GM23338 (cell line): ENCODE measurements around the gene ELOB. TPM values are rescaled to one million over a fixed set of nuclear protein-coding genes. Genes with fewer than 3 reads are reported as not detected.
A peak's percentile ranks its signal among the peaks of the same experiment; 100 is the strongest.

Experiments
- ATAC-seq: fragments of 200-7000 bp; cut with Tn5 transposase; 3 replicates; pipeline ENCODE4 v1.9.1; 2020
- DNase-seq: peaks from one replicate; pipeline ENCODE4 v3.0.0-alpha.2; 2015; ENCODE audit warnings: low spot score
- H2AFZ ChIP-seq: fragments of 200-600 bp; sonication (generic); 2 replicates; pipeline ENCODE4 v1.8.0; 2016; ENCODE audit warnings: antibody characterized with exemption, mild to moderate bottlenecking, moderate library complexity
- H3F3A ChIP-seq: fragments of 200-600 bp; sonication (generic); replicated peaks from 2 replicates; pipeline ENCODE4 v1.8.0; 2017; ENCODE audit warnings: antibody characterized with exemption, mixed run types, low read depth
- H3K27ac ChIP-seq: fragments of 200-600 bp; sonication (generic); 2 replicates; pipeline ENCODE4 v1.6.1; 2016; ENCODE audit warnings: low read depth
- H3K27me3 ChIP-seq: fragments of 200-600 bp; sonication (generic); 2 replicates; pipeline ENCODE4 v1.8.0; 2016; ENCODE audit warnings: mild to moderate bottlenecking, mixed run types, moderate library complexity; ENCODE audit not compliant: insufficient read depth
- H3K36me3 ChIP-seq: fragments of 200-600 bp; sonication (generic); 2 replicates; pipeline ENCODE4 v1.8.0; 2016; ENCODE audit warnings: mild to moderate bottlenecking; ENCODE audit not compliant: insufficient read depth
- H3K4me1 ChIP-seq: fragments of 200-600 bp; sonication (generic); 2 replicates; pipeline ENCODE4 v1.8.0; 2016; ENCODE audit warnings: mild to moderate bottlenecking, moderate library complexity; ENCODE audit not compliant: insufficient read depth
- H3K4me2 ChIP-seq: fragments of 200-600 bp; sonication (generic); 2 replicates; pipeline ENCODE4 v1.7.1; 2017; ENCODE audit warnings: mixed run types
- H3K4me3 ChIP-seq: fragments of 200-600 bp; sonication (generic); 2 replicates; pipeline ENCODE4 v1.6.1; 2016; ENCODE audit warnings: mixed run types
- H3K79me2 ChIP-seq: fragments of 200-600 bp; sonication (generic); replicated peaks from 2 replicates; pipeline ENCODE4 v1.8.0; 2017; ENCODE audit warnings: mild to moderate bottlenecking; ENCODE audit not compliant: insufficient read depth
- H3K9me2 ChIP-seq: fragments of 200-600 bp; sonication (generic); 2 replicates; pipeline ENCODE4 v1.8.0; 2017; ENCODE audit not compliant: insufficient read depth
- H4K20me1 ChIP-seq: fragments of 200-600 bp; sonication (generic); replicated peaks from 2 replicates; pipeline ENCODE4 v1.8.0; 2017; ENCODE audit warnings: mild to moderate bottlenecking; ENCODE audit not compliant: insufficient read depth
- H3K27ac Mint-ChIP-seq: 2 replicates; pipeline ENCODE4 v1.8.0; 2020; ENCODE audit warnings: inconsistent platforms, mild to moderate bottlenecking, moderate library complexity, mixed read lengths
- H3K27me3 Mint-ChIP-seq: 3 replicates; pipeline ENCODE4 v1.8.0; 2022; ENCODE audit warnings: low read depth, mild to moderate bottlenecking, moderate library complexity, mixed read lengths, inconsistent platforms; ENCODE audit not compliant: insufficient read depth, poor library complexity
- H3K36me3 Mint-ChIP-seq: 3 replicates; pipeline ENCODE4 v1.8.0; 2021; ENCODE audit warnings: low read depth, mild to moderate bottlenecking, inconsistent platforms, moderate library complexity, mixed read lengths
- H3K4me1 Mint-ChIP-seq: 3 replicates; pipeline ENCODE4 v1.8.0; 2020; ENCODE audit warnings: mild to moderate bottlenecking, inconsistent platforms, mixed read lengths
- H3K4me3 Mint-ChIP-seq: 3 replicates; pipeline ENCODE4 v1.8.0; 2021; ENCODE audit warnings: moderate library complexity, mild to moderate bottlenecking, inconsistent platforms, mixed read lengths
- H3K9me3 Mint-ChIP-seq: 3 replicates; pipeline ENCODE4 v1.8.0; 2020; ENCODE audit warnings: moderate library complexity, mild to moderate bottlenecking, inconsistent platforms, mixed read lengths
- EZH2 ChIP-seq: fragments of 200-600 bp; sonication (generic); IDR thresholded peaks from one replicate; pipeline ENCODE4 v1.8.0; 2017; ENCODE audit warnings: antibody characterized with exemption, mild to moderate bottlenecking, low read depth; ENCODE audit not compliant: unreplicated experiment
- EZH2phosphoT487 ChIP-seq: fragments of 200-600 bp; sonication (generic); IDR thresholded peaks from one replicate; pipeline ENCODE4 v1.8.1; 2018; ENCODE audit warnings: antibody characterized with exemption; ENCODE audit not compliant: unreplicated experiment
- JUNB ChIP-seq: IDR thresholded peaks from one replicate; pipeline ENCODE4 v1.6.1; 2016; ENCODE audit warnings: antibody characterized with exemption; ENCODE audit not compliant: unreplicated experiment
- NANOG ChIP-seq: IDR thresholded peaks from 2 replicates; pipeline ENCODE4 v1.6.1; 2016; ENCODE audit warnings: antibody characterized with exemption, borderline replicate concordance
- POLR2AphosphoS5 ChIP-seq: IDR thresholded peaks from 2 replicates; pipeline ENCODE4 v1.6.1; 2016; ENCODE audit warnings: antibody characterized with exemption, low read depth
- ZNF114 ChIP-seq: fragments of 250-450 bp; sonication (Bioruptor Pico); IDR thresholded peaks from 2 replicates; pipeline ENCODE4 v1.5.0; 2020; ENCODE audit warnings: mild to moderate bottlenecking, moderate library complexity
- ZNF331 ChIP-seq: fragments of 250-450 bp; sonication (Bioruptor Pico); IDR thresholded peaks from 2 replicates; pipeline ENCODE4 v1.5.0; 2020; ENCODE audit warnings: low read depth, mild to moderate bottlenecking, moderate library complexity
- polyA plus RNA-seq: library from polyadenylated mRNA; unstranded; fragments of >200 nt; fragmentation: Nextera tagmentation; extraction: Ambion mirVana; gene quantifications from 2 replicates; pipeline ENCODE4 v1.2.1, GENCODE V29; 2016
- total RNA-seq: library from RNA; depleted of rRNA; stranded (reverse); fragments of >200 nt; shearing (Covaris generic); gene quantifications from 2 replicates; pipeline ENCODE4 v1.2.3, GENCODE V29; 2014
- TF ChIP-seq, protein P1 (sequence below): IDR thresholded peaks from 2 replicates; pipeline ENCODE4 v1.6.1; 2016; ENCODE audit warnings: antibody characterized with exemption
- TF ChIP-seq, protein P2 (sequence below): IDR thresholded peaks from one replicate; pipeline ENCODE4 v1.6.1; 2018; ENCODE audit warnings: antibody characterized with exemption; ENCODE audit not compliant: unreplicated experiment
- TF ChIP-seq, protein P3 (sequence below), 2 experiments: fragments of 200-600 bp in 1 of 2; sonication (generic) in 1 of 2; conservative IDR thresholded peaks; 2 replicates each; pipeline versions ENCODE4 v1.5.1 to v1.6.1; 2016 to 2017; ENCODE audit warnings: antibody characterized with exemption in 2 of 2, low read depth in 2 of 2, mild to moderate bottlenecking in 2 of 2, moderate library complexity in 1 of 2
- TF ChIP-seq, protein P4 (sequence below): fragments of 250-450 bp; sonication (Bioruptor Pico); IDR thresholded peaks from 2 replicates; pipeline ENCODE4 v1.5.0; 2020; ENCODE audit warnings: mild to moderate bottlenecking, moderate library complexity

Gene ELOB
- total and polyA plus RNA-seq, 2 experiments from 2014 or later = 278 to 756 TPM

DNA sequence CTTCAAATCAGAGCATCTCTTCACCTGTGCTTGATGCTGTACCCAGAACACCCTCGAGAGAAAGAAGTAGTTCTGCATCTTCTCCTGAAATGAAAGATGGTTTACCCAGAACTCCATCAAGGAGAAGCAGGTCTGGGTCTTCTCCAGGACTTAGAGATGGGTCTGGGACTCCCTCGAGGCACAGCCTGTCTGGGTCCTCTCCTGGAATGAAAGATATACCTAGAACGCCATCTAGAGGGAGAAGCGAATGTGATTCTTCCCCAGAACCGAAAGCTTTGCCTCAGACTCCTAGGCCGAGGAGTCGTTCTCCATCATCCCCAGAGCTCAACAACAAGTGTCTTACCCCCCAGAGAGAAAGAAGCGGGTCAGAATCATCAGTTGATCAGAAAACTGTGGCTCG is 12.4 kb downstream of the ELOB start:
- peaks cover 23% of the 10 kb centered on the region for H4K20me1 ChIP-seq
- H3K4me1 ChIP-seq = no peaks in the 10 kb centered on the region
- H3K36me3 Mint-ChIP-seq = peaks cover 100% of the 10 kb centered on the region
- no peak overlapping the region for H3K4me2 ChIP-seq
- no peak overlapping the region for H3K4me3 ChIP-seq
- H3K4me3 Mint-ChIP-seq = no peak overlapping the region
- H3K36me3 ChIP-seq = peaks cover 93% of the 10 kb centered on the region
- peaks cover 86% of the 10 kb centered on the region for H3K79me2 ChIP-seq
- peaks cover 75% of the 10 kb centered on the region for H3F3A ChIP-seq
- peaks cover 56% of the 10 kb centered on the region for H3K9me3 Mint-ChIP-seq
- peaks cover 18% of the 10 kb centered on the region for H3K4me1 Mint-ChIP-seq
- H2AFZ ChIP-seq = no peak overlapping the region
- no peak for ATAC-seq
- peaks cover 57% of the 10 kb centered on the region for H3K27me3 Mint-ChIP-seq
- no peak overlapping the region for H3K27ac Mint-ChIP-seq
- peaks cover 9% of the 10 kb centered on the region for H3K27me3 ChIP-seq
- DNase-seq = no peak
- H3K9me2 ChIP-seq = peaks cover 39% of the 10 kb centered on the region
- TF ChIP-seq, protein P1, sequence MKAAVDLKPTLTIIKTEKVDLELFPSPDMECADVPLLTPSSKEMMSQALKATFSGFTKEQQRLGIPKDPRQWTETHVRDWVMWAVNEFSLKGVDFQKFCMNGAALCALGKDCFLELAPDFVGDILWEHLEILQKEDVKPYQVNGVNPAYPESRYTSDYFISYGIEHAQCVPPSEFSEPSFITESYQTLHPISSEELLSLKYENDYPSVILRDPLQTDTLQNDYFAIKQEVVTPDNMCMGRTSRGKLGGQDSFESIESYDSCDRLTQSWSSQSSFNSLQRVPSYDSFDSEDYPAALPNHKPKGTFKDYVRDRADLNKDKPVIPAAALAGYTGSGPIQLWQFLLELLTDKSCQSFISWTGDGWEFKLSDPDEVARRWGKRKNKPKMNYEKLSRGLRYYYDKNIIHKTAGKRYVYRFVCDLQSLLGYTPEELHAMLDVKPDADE = no peak
- TF ChIP-seq NANOG = no peak
- no peak for TF ChIP-seq POLR2AphosphoS5
- no peak for TF ChIP-seq ZNF114
- TF ChIP-seq, protein P2, sequence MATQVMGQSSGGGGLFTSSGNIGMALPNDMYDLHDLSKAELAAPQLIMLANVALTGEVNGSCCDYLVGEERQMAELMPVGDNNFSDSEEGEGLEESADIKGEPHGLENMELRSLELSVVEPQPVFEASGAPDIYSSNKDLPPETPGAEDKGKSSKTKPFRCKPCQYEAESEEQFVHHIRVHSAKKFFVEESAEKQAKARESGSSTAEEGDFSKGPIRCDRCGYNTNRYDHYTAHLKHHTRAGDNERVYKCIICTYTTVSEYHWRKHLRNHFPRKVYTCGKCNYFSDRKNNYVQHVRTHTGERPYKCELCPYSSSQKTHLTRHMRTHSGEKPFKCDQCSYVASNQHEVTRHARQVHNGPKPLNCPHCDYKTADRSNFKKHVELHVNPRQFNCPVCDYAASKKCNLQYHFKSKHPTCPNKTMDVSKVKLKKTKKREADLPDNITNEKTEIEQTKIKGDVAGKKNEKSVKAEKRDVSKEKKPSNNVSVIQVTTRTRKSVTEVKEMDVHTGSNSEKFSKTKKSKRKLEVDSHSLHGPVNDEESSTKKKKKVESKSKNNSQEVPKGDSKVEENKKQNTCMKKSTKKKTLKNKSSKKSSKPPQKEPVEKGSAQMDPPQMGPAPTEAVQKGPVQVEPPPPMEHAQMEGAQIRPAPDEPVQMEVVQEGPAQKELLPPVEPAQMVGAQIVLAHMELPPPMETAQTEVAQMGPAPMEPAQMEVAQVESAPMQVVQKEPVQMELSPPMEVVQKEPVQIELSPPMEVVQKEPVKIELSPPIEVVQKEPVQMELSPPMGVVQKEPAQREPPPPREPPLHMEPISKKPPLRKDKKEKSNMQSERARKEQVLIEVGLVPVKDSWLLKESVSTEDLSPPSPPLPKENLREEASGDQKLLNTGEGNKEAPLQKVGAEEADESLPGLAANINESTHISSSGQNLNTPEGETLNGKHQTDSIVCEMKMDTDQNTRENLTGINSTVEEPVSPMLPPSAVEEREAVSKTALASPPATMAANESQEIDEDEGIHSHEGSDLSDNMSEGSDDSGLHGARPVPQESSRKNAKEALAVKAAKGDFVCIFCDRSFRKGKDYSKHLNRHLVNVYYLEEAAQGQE = no peak
- TF ChIP-seq, protein P3, sequence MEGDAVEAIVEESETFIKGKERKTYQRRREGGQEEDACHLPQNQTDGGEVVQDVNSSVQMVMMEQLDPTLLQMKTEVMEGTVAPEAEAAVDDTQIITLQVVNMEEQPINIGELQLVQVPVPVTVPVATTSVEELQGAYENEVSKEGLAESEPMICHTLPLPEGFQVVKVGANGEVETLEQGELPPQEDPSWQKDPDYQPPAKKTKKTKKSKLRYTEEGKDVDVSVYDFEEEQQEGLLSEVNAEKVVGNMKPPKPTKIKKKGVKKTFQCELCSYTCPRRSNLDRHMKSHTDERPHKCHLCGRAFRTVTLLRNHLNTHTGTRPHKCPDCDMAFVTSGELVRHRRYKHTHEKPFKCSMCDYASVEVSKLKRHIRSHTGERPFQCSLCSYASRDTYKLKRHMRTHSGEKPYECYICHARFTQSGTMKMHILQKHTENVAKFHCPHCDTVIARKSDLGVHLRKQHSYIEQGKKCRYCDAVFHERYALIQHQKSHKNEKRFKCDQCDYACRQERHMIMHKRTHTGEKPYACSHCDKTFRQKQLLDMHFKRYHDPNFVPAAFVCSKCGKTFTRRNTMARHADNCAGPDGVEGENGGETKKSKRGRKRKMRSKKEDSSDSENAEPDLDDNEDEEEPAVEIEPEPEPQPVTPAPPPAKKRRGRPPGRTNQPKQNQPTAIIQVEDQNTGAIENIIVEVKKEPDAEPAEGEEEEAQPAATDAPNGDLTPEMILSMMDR (conservative IDR thresholded peaks at IDR 0.05; ENCODE audit: low read depth in 2 of 2) = 0 out of 4 replicates have a peak, but pooled peaks of 1 of the 2 experiments have one; percentile 10
- TF ChIP-seq EZH2 = no peak
- TF ChIP-seq JUNB = no peak
- TF ChIP-seq ZNF331 (CRISPR knock-in tag) = no peak
- TF ChIP-seq, protein P4, sequence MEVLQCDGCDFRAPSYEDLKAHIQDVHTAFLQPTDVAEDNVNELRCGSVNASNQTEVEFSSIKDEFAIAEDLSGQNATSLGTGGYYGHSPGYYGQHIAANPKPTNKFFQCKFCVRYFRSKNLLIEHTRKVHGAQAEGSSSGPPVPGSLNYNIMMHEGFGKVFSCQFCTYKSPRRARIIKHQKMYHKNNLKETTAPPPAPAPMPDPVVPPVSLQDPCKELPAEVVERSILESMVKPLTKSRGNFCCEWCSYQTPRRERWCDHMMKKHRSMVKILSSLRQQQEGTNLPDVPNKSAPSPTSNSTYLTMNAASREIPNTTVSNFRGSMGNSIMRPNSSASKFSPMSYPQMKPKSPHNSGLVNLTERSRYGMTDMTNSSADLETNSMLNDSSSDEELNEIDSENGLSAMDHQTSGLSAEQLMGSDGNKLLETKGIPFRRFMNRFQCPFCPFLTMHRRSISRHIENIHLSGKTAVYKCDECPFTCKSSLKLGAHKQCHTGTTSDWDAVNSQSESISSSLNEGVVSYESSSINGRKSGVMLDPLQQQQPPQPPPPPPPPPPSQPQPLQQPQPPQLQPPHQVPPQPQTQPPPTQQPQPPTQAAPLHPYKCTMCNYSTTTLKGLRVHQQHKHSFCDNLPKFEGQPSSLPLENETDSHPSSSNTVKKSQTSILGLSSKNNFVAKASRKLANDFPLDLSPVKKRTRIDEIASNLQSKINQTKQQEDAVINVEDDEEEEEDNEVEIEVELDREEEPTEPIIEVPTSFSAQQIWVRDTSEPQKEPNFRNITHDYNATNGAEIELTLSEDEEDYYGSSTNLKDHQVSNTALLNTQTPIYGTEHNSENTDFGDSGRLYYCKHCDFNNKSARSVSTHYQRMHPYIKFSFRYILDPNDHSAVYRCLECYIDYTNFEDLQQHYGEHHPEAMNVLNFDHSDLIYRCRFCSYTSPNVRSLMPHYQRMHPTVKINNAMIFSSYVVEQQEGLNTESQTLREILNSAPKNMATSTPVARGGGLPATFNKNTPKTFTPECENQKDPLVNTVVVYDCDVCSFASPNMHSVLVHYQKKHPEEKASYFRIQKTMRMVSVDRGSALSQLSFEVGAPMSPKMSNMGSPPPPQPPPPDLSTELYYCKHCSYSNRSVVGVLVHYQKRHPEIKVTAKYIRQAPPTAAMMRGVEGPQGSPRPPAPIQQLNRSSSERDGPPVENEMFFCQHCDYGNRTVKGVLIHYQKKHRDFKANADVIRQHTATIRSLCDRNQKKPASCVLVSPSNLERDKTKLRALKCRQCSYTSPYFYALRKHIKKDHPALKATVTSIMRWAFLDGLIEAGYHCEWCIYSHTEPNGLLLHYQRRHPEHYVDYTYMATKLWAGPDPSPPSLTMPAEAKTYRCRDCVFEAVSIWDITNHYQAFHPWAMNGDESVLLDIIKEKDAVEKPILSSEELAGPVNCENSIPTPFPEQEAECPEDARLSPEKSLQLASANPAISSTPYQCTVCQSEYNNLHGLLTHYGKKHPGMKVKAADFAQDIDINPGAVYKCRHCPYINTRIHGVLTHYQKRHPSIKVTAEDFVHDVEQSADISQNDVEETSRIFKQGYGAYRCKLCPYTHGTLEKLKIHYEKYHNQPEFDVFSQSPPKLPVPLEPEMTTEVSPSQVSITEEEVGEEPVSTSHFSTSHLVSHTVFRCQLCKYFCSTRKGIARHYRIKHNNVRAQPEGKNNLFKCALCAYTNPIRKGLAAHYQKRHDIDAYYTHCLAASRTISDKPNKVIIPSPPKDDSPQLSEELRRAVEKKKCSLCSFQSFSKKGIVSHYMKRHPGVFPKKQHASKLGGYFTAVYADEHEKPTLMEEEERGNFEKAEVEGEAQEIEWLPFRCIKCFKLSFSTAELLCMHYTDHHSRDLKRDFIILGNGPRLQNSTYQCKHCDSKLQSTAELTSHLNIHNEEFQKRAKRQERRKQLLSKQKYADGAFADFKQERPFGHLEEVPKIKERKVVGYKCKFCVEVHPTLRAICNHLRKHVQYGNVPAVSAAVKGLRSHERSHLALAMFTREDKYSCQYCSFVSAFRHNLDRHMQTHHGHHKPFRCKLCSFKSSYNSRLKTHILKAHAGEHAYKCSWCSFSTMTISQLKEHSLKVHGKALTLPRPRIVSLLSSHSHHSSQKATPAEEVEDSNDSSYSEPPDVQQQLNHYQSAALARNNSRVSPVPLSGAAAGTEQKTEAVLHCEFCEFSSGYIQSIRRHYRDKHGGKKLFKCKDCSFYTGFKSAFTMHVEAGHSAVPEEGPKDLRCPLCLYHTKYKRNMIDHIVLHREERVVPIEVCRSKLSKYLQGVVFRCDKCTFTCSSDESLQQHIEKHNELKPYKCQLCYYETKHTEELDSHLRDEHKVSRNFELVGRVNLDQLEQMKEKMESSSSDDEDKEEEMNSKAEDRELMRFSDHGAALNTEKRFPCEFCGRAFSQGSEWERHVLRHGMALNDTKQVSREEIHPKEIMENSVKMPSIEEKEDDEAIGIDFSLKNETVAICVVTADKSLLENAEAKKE (CRISPR knock-in tag) = peak; percentile 59; the same call in 1 of the 2 replicates
- TF ChIP-seq EZH2phosphoT487 = no peak
- H3K27ac ChIP-seq = no peak overlapping the region
